Activated CD4-positive, alpha-beta T cell treated with anti-CD3 and anti-CD28 coated beads, Interleukin-2, amount 50 U/mL, for 16 hours (primary cell): Measurements from ENCODE around the gene YPEL2.

ENCODE experiments used
- DNase-seq: peaks from one replicate; pipeline ENCODE4 v3.0.0-alpha.2; 2020

The YPEL2 gene

DNA sequence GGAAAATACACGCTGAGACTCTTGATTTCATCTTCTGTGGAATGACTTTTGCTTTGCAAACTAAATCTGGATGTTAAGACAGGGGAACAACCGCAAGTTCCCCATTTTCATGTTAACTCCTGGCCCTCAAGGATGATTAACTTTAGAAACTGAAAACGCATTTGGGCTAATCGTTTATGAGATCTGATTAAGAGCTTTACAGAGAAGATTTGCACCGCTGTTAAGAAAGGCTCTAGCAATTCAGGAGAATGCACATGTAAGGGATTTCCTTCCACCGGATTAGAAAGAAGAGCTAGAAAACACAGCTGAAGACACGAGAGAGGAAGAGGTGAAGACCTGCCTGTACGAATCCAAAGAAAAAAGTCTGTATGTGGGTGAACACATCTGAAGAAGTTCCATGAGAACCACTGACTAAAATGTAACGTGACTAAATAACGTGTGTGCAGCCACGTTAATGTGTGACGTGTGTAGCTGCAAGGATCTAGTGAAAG lies 106.4 kb downstream of the YPEL2 start:
- DNase-seq: peak; percentile 42

GRCh38 chr17:59439262-59439661 lies 107.8 kb downstream of the YPEL2 start:
- DNase-seq: peak; percentile 60

DNA sequence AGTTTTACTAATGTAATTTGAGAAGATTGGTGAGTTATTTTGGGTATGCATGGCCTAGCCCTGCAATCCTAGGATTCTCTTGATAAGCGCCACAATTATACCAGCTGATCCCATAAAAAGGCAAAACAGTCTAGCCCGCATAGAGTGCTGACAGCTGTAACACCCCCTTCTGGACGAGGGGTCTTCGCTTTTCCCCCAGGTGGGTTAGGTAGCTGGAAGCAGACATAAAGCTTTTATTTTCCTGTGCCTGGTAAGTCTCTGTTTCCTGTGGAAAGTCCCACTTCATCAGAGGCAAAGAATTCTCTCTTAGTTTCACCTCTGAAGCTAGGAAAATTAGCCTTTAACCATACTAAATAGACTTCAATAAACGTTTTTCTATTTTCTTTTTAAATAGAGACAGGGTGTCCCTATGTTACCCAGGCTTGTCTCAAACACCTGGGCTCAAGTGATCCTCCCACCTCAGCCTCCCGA lies 108.3 kb downstream of the YPEL2 start:
- DNase-seq: no peak

DNA sequence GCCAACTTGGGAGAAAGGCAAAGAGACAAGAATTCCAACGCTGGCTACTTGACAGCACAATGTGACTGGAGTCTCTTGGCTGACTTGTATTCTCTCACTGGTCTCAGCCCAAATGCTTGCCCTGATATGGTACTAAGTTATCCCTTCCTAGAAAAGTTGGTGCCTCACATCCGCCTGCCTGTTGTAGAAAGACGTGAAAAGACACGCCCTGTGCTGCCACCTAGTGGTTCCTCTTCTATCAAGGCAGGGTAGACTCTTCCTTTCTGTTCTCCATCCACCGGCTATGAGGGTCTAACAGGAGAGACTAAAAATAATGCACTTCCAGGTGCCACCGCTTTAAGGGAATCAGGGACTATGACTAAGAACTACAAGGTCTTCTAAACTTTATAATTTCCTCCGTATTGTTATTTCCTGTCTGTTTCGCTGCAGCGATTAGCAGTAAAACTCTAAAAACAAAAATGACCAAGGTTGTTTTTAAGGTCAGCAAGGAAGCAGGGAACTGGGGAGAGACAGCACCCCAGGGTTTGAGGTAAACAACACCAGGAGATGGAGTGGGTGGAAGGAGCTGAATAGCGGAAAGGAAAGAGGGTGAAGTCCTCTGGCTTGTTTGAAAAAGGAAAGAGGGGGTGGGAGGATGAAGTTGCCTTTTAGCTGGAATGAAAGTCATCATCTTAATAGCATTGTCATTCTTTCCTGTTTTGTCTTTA lies 109.5 kb downstream of the YPEL2 start:
- peak; percentile 95 for DNase-seq

- no peak for DNase-seq
Measured at GRCh38 chr17:59441464-59442096, 110.1 kb downstream of the YPEL2 start.

GRCh38 chr17:59443106-59443505 lies 111.7 kb downstream of the YPEL2 start:
- DNase-seq: no peak
